Measurements from ENCODE around the gene RTBDN. TPM values are rescaled to one million over a fixed set of nuclear protein-coding genes. Genes with fewer than 3 reads are reported as not detected.

Gene RTBDN
- total and polyA plus RNA-seq, 2 of the 8 experiments (the other 6 are each of a cell fraction or from before 2014, with no cell fraction given): 4.0 to 4.8 TPM

- POLR2A ChIA-PET (ENCODE audit: partially characterized antibody): no interaction called here
Observed at GRCh38 chr19:12856653-12857052, 22.3 kb upstream of the RTBDN start.

More at GRCh38 chr19:12856653-12857052, 22.3 kb upstream of the RTBDN start:
- 88% methylated on average over 1 of the region's 1 CpG; no CpG with 5 or more reads in 1 of the 2 experiments for WGBS, 2 experiments (ENCODE audit: extremely low coverage in 1 of 2, insufficient coverage in 1 of 2, insufficient read length in 1 of 2, insufficient replicate concordance in 2 of 2, low coverage in 1 of 2, low lambda C conversion rate in 2 of 2, missing lambda C conversion rate in 1 of 2)
- DNase-seq (ENCODE audit: low read depth in 1 of 2, low spot score in 2 of 2) (no peak), FAIRE-seq (no peak)
- Histone ChIP-seq H3K4me1 (replicated peaks in 1 of 4; ENCODE audit: control insufficient read depth in 3 of 4, insufficient read depth in 4 of 4, low read length in 3 of 4) (no peaks in the 10 kb centered on the region), H3K9ac (replicated peaks in 1 of 4; ENCODE audit: extremely low read depth in 1 of 4, low read depth in 3 of 4, low read length in 3 of 4) (peak overlapping the region in 1 of 4 experiments; percentile 38; a peak in 1 of 7 replicates), H2AFZ (ENCODE audit: low read length) (no peak overlapping the region), H4K20me1 (replicated peaks in 1 of 2; ENCODE audit: control insufficient read depth in 1 of 2, insufficient read depth in 2 of 2, low read length in 2 of 2) (peaks cover 0 to 1% of the 10 kb centered on the region in 2 experiments), H3K79me2 (ENCODE audit: control insufficient read depth in 1 of 2, insufficient read depth in 2 of 2, low read length in 2 of 2) (no peaks in the 10 kb centered on the region), H2BK5ac (ENCODE audit: low read depth, low read length) (no peak overlapping the region), H3K9me3 (ENCODE audit: insufficient read depth in 2 of 2, low read depth in 1 of 2, low read length in 1 of 2) (no peaks in the 10 kb centered on the region), H2BK20ac (ENCODE audit: low read length) (no peak overlapping the region), H3K79me1 (ENCODE audit: low read depth, low read length) (no peaks in the 10 kb centered on the region), H2BK15ac (ENCODE audit: low read length) (no peak overlapping the region), H3K56ac (replicated peaks; ENCODE audit: insufficient read length, low read depth, low read length) (no peak overlapping the region), H2BK120ac (replicated peaks; ENCODE audit: low read depth, low read length) (no peak overlapping the region), H3K23ac (ENCODE audit: insufficient read length) (no peak overlapping the region), H3K27me3 (replicated peaks in 1 of 4; ENCODE audit: control insufficient read depth in 3 of 4, extremely low read depth in 1 of 4, insufficient read depth in 3 of 4, low read length in 3 of 4) (no peaks in the 10 kb centered on the region), H3K4me3 (ENCODE audit: extremely low read depth in 1 of 4, insufficient read depth in 2 of 4, low read depth in 3 of 4, low read length in 4 of 4) (no peak overlapping the region), H2AK5ac (ENCODE audit: low read depth, low read length) (no peak overlapping the region), H3K36me3 (ENCODE audit: control insufficient read depth in 2 of 4, insufficient read depth in 4 of 4, low read length in 3 of 4) (peaks cover 0 to 14% (median 7%) of the 10 kb centered on the region in 4 experiments; a peak in 4 of 8 replicates), H4K8ac (ENCODE audit: extremely low read depth, insufficient read depth, low read length) (no peak overlapping the region), H3K4me2 (ENCODE audit: insufficient read depth in 1 of 2, low read depth in 2 of 2, low read length in 2 of 2) (no peak overlapping the region), H3K23me2 (ENCODE audit: low read depth, low read length) (no peaks in the 10 kb centered on the region), H3K18ac (ENCODE audit: extremely low read depth, low read length) (no peak overlapping the region), H3K27ac (ENCODE audit: low read depth, low read length) (no peak overlapping the region), H2BK12ac (ENCODE audit: low read depth, low read length) (no peak overlapping the region), H4K91ac (replicated peaks; ENCODE audit: insufficient read length, low read length) (no peak overlapping the region), H3K14ac (ENCODE audit: insufficient read length) (no peak overlapping the region), H3K4ac (replicated peaks; ENCODE audit: insufficient read length, low read depth, low read length) (no peak overlapping the region), H4K5ac (ENCODE audit: insufficient read length, low read depth, low read length) (no peak overlapping the region)
- CTCF ChIA-PET (ENCODE audit: partially characterized antibody): interaction anchor here (1.4 kb wide), 1 partner anchor 9 kb away, joined by 3 read pairs; no protein-coding TSS in a partner anchor
- TF ChIP-seq CEBPB (IDR thresholded peaks at IDR 0.05; ENCODE audit: low read depth, low read length) (no peak), GABPA (IDR thresholded peaks at IDR 0.05; ENCODE audit: borderline replicate concordance, insufficient read depth, low read length) (no peak), HDAC6 (IDR thresholded peaks at IDR 0.05; ENCODE audit: low read depth, low read length) (no peak), SIRT6 (IDR thresholded peaks at IDR 0.05; ENCODE audit: low read length) (no peak), KDM1A (IDR thresholded peaks at IDR 0.05; ENCODE audit: borderline replicate concordance, low read length) (no peak), CHD1 (IDR thresholded peaks at IDR 0.05; ENCODE audit: low read depth, low read length) (no peak), BCL11A (IDR thresholded peaks at IDR 0.05; ENCODE audit: low read depth in 2 of 2, low read length in 2 of 2) (no peak), RAD21 (IDR thresholded peaks at IDR 0.05 in 1 of 2, conservative IDR thresholded peaks at IDR 0.05 in 1 of 2; ENCODE audit: low read depth in 2 of 2, low read length in 2 of 2) (no peak), SP4 (IDR thresholded peaks at IDR 0.05; ENCODE audit: low read length) (no peak), TAF7 (optimal IDR thresholded peaks at IDR 0.05; ENCODE audit: borderline replicate concordance, low read depth, low read length) (no peak), MAX (IDR thresholded peaks at IDR 0.05) (no peak)

Measured in H1 (cell line).